Glutamatergic neuron (in vitro differentiated cells): ENCODE data around the gene SNRPA. TPM values are rescaled to one million over a fixed set of nuclear protein-coding genes. Genes with fewer than 3 reads are reported as not detected.
A peak's percentile ranks its signal among the peaks of the same experiment; 100 is the strongest.

Experiments used
- DNase-seq: peaks from one replicate; pipeline ENCODE4 v3.0.0; 2022
- H3K27ac Mint-ChIP-seq: one replicate; pipeline ENCODE4 v1.8.0; 2020; ENCODE audit warnings: mild to moderate bottlenecking, mixed read lengths, inconsistent platforms; ENCODE audit not compliant: unreplicated experiment
- H3K27me3 Mint-ChIP-seq: one replicate; pipeline ENCODE4 v1.8.0; 2020; ENCODE audit warnings: mild to moderate bottlenecking, moderate library complexity, mixed read lengths, inconsistent platforms; ENCODE audit not compliant: unreplicated experiment
- H3K36me3 Mint-ChIP-seq: one replicate; pipeline ENCODE4 v1.8.0; 2020; ENCODE audit warnings: mild to moderate bottlenecking, mixed read lengths, inconsistent platforms; ENCODE audit not compliant: unreplicated experiment
- H3K4me1 Mint-ChIP-seq: one replicate; pipeline ENCODE4 v1.8.0; 2020; ENCODE audit warnings: mild to moderate bottlenecking, low read depth, mixed read lengths, inconsistent platforms; ENCODE audit not compliant: unreplicated experiment
- H3K4me3 Mint-ChIP-seq: one replicate; pipeline ENCODE4 v1.8.0; 2020; ENCODE audit warnings: mild to moderate bottlenecking, mixed read lengths, inconsistent platforms; ENCODE audit not compliant: unreplicated experiment
- H3K9me3 Mint-ChIP-seq: one replicate; pipeline ENCODE4 v1.8.0; 2020; ENCODE audit warnings: mild to moderate bottlenecking, moderate library complexity, mixed read lengths, inconsistent platforms; ENCODE audit not compliant: unreplicated experiment
- total RNA-seq: library from RNA; stranded (reverse); fragmentation: NEBNext Ultra II Directional; extraction: Animal tissue kit (Norgen Biotek cat#: 25700); gene quantifications from one replicate; pipeline ENCODE4 v1.2.1, GENCODE V29; 2021; ENCODE audit not compliant: unreplicated experiment
- TF ChIP-seq, protein P1 (sequence below): fragments of 200-600 bp; sonication (generic); IDR thresholded peaks from one replicate; pipeline ENCODE4 v1.5.0; 2021; ENCODE audit not compliant: partially characterized antibody, unreplicated experiment

Gene SNRPA
- total RNA-seq, 1 donor from 2014 or later, result 70.3 TPM

DNA sequence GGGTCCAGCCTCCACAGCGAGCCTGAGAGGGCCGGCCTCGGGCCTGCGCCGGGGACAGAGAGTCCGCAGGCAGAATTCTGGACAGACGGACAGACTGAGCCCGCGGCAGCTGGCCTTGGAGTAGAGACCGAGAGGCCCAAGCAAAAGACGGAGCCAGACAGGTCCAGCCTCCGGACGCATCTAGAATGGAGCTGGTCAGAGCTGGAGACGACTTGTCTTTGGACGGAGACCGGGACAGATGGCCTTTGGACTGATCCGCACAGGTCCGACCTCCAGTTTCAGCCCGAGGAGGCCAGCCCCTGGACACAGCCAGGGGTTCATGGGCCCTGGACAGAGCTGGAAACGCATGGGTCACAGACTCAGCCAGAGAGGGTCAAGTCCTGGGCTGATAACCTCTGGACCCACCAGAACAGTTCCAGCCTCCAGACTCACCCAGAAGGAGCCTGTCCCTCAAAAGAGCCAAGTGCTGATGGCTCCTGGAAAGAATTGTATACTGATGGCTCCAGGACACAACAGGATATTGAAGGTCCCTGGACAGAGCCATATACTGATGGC is 33.6 kb upstream of the SNRPA start:
- H3K4me3 Mint-ChIP-seq, result peak overlapping the region; percentile 91
- no peak for DNase-seq

DNA sequence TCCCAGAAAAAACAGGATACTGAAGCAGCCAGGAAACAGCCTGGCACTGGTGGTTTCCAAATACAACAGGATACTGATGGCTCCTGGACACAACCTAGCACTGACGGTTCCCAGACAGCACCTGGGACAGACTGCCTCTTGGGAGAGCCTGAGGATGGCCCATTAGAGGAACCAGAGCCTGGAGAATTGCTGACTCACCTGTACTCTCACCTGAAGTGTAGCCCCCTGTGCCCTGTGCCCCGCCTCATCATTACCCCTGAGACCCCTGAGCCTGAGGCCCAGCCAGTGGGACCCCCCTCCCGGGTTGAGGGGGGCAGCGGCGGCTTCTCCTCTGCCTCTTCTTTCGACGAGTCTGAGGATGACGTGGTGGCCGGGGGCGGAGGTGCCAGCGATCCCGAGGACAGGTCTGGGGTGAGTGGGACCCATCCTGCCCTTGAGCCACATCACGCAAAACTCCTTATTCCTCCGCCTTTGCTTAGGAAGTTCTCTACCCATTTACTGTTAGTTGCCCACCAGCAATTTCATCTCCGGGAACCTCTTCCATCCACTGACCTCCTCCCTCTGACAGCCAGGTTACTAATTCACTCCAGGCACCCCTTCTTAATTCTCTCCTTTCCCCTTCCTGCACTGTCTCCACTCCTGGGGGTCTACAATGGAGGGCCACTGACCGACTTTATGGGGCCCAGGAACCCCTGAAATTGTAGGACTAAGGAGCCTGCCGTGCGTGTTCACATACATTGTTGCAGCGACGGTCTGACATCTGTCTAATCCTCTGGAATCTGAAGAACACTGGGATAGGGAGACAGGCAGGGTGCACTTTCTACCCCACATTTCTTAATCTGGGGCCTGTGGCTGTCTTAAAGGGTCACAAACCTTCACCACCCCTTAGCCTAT is 32.9 kb upstream of the SNRPA start:
- H3K36me3 Mint-ChIP-seq, result no peaks in the 10 kb centered on the region
- peaks cover 16% of the 10 kb centered on the region for H3K9me3 Mint-ChIP-seq
- H3K27ac Mint-ChIP-seq, result peak overlapping the region; percentile 90
- H3K4me1 Mint-ChIP-seq, result peaks cover 24% of the 10 kb centered on the region
- TF ChIP-seq, protein P1, sequence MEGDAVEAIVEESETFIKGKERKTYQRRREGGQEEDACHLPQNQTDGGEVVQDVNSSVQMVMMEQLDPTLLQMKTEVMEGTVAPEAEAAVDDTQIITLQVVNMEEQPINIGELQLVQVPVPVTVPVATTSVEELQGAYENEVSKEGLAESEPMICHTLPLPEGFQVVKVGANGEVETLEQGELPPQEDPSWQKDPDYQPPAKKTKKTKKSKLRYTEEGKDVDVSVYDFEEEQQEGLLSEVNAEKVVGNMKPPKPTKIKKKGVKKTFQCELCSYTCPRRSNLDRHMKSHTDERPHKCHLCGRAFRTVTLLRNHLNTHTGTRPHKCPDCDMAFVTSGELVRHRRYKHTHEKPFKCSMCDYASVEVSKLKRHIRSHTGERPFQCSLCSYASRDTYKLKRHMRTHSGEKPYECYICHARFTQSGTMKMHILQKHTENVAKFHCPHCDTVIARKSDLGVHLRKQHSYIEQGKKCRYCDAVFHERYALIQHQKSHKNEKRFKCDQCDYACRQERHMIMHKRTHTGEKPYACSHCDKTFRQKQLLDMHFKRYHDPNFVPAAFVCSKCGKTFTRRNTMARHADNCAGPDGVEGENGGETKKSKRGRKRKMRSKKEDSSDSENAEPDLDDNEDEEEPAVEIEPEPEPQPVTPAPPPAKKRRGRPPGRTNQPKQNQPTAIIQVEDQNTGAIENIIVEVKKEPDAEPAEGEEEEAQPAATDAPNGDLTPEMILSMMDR, result no peak
- no peak for DNase-seq
- H3K4me3 Mint-ChIP-seq, result peak overlapping the region; percentile 91
- H3K27me3 Mint-ChIP-seq, result peaks cover 9% of the 10 kb centered on the region

More for the DNA sequence above, 33.6 kb upstream of the SNRPA start:
- TF ChIP-seq, protein P1, result no peak
- peaks cover 12% of the 10 kb centered on the region for H3K27me3 Mint-ChIP-seq
- peak overlapping the region; percentile 85 for H3K27ac Mint-ChIP-seq
- peaks cover 16% of the 10 kb centered on the region for H3K9me3 Mint-ChIP-seq
- H3K4me1 Mint-ChIP-seq, result peaks cover 24% of the 10 kb centered on the region
- H3K36me3 Mint-ChIP-seq, result no peaks in the 10 kb centered on the region

DNA sequence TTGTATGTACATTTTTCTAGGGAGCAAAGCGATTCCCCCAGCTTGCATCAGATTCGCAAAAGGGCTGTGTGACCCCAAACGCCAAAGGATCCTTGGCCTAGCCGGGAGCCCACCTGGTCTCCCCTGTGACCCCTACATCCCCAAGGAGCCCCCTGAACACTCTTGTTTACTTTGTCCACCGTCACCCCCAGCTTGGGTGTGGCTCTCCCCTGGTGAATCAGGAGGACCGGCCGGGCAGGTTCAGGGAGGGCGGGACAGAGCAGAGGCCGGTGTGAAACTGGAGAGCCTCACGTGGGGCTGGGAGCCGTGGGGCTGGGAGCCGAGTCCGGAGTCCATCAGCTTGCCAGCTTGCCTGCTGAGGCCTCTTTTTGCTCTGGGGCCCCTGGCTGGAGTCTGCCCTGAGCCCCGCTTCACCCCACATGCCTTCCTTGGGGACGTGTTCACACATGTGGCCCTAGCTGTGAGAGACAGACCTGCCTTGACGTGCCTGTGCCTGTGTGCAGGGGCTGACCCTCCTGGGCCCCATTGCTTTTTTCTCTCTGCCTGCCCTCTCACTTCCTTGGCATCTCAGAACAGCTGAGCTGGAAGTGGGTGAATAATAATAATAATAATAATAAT is 32.1 kb upstream of the SNRPA start:
- H3K9me3 Mint-ChIP-seq, result peaks cover 18% of the 10 kb centered on the region
- H3K36me3 Mint-ChIP-seq, result no peaks in the 10 kb centered on the region
- H3K27ac Mint-ChIP-seq, result peak overlapping the region; percentile 90
- peak overlapping the region; percentile 91 for H3K4me3 Mint-ChIP-seq
- TF ChIP-seq, protein P1, result no peak
- DNase-seq, result peak; percentile 54
- peaks cover 22% of the 10 kb centered on the region for H3K4me1 Mint-ChIP-seq
- peaks cover 7% of the 10 kb centered on the region for H3K27me3 Mint-ChIP-seq

DNA sequence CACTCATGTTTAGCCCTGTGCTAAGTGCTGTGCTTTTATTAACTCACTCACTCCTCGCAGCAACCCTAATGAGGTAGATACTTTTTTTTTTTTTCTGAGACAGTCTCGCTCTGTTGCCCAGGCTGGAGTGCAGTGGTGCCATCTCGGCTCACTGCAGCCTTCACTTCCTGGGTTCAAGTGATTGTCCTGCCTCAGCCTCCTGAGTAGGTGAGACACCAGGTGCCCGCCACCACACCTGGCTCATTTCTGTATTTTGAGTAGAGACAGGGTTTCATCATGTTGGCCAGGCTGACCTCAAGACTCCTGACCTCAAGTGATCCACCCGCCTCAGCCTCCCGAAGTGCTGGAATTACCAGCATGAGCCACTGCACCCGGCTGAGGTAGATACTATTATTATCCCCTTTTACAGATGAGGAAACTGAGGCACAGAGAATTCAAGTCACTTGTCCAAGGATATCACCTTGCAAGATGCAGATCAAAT is 31.5 kb upstream of the SNRPA start:
- Mint-ChIP-seq H3K36me3 (no peaks in the 10 kb centered on the region), H3K4me3 (peak overlapping the region; percentile 91), H3K9me3 (peaks cover 22% of the 10 kb centered on the region), H3K27ac (no peak overlapping the region), H3K27me3 (peaks cover 7% of the 10 kb centered on the region), H3K4me1 (peaks cover 21% of the 10 kb centered on the region)
- TF ChIP-seq, protein P1, result no peak
- no peak for DNase-seq
